Endothelial cell of umbilical vein (primary cell): ENCODE results near the gene PTPRE. TPM values are rescaled to one million over a fixed set of nuclear protein-coding genes. Genes with fewer than 3 reads are reported as not detected.

Source experiments
- BruUV-seq: library from RNA; stranded (reverse); fragments of 400-500 nt; replicated peaks from 2 replicates; lab custom pipeline; 2021; lab: Mats Ljungman, UMichigan
- CTCF ChIA-PET: fragments of 300-600, 350-600 bp; sonication (Branson Sonifier 250); formaldehyde crosslinking; loops from one replicate; lab custom pipeline; 2021; ENCODE audit warnings: antibody characterized with exemption, inconsistent platforms; lab: Charles Lee
- POLR2A ChIA-PET: fragments of 300-600, 350-600 bp; sonication (Branson Sonifier 250); formaldehyde crosslinking; loops from one replicate; lab custom pipeline; 2021; ENCODE audit warnings: antibody characterized with exemption, inconsistent platforms; lab: Charles Lee
- DNase-seq: peaks from one replicate; pipeline ENCODE4 v3.0.0-alpha.2; 2011; ENCODE audit warnings: low read depth, low spot score
- FAIRE-seq: peaks from 2 replicates; lab custom pipeline; 2011; peaks lifted over from hg19 to GRCh38; lab: Jason Lieb, UNC
- H2AFZ ChIP-seq: 2 replicates; pipeline ENCODE4 v1.6.0; 2012; ENCODE audit warnings: low read depth, low read length, control low read depth, inconsistent platforms
- H3K27ac ChIP-seq: 2 replicates; pipeline ENCODE4 v1.5.1; 2011; ENCODE audit warnings: low read depth, mild to moderate bottlenecking, control low read depth, low read length, moderate library complexity; ENCODE audit not compliant: insufficient read depth
- H3K27me3 ChIP-seq, 2 experiments: 2 replicates each; pipeline versions ENCODE4 v1.6.0 to v1.6.1; 2011; ENCODE audit warnings: low read length in 2 of 2, mixed read lengths in 1 of 2; ENCODE audit not compliant: control insufficient read depth in 2 of 2, insufficient read depth in 2 of 2
- H3K36me3 ChIP-seq, 2 experiments: 2 replicates in 1 of 2; 3 replicates in 1 of 2; pipeline ENCODE4 v1.5.1; 2011; ENCODE audit warnings: low read length in 2 of 2, mild to moderate bottlenecking in 1 of 2, moderate library complexity in 1 of 2; ENCODE audit not compliant: control insufficient read depth in 2 of 2, insufficient read depth in 2 of 2; ENCODE audit errors: extremely low read depth in 1 of 2
- H3K4me1 ChIP-seq: 3 replicates; pipeline ENCODE4 v1.5.1; 2011; ENCODE audit warnings: mild to moderate bottlenecking, low read length; ENCODE audit not compliant: control insufficient read depth, insufficient read depth; ENCODE audit errors: extremely low read depth
- H3K4me2 ChIP-seq: 2 replicates; pipeline ENCODE4 v1.6.1; 2011; ENCODE audit warnings: low read length, control low read depth, mixed read lengths; ENCODE audit not compliant: insufficient read depth
- H3K4me3 ChIP-seq, 3 experiments: fragments of 200-600 bp in 1 of 3; sonication (generic), shearing (Covaris generic) in 1 of 3; replicated peaks in 1 of 3; 2 replicates each; pipeline ENCODE4 v1.5.1; 2011 to 2016; ENCODE audit warnings: control low read depth in 3 of 3, low read length in 3 of 3, mild to moderate bottlenecking in 2 of 3, inconsistent platforms in 1 of 3, low read depth in 1 of 3, moderate library complexity in 1 of 3; ENCODE audit not compliant: insufficient read depth in 1 of 3
- H3K79me2 ChIP-seq: 2 replicates; pipeline ENCODE4 v1.6.0; 2012; ENCODE audit warnings: low read length, inconsistent platforms; ENCODE audit not compliant: control insufficient read depth, insufficient read depth
- H3K9ac ChIP-seq: replicated peaks from 2 replicates; pipeline ENCODE3; 2011; ENCODE audit warnings: low read length, control low read depth; ENCODE audit not compliant: insufficient read depth; ENCODE audit errors: extremely low read depth
- H3K9me1 ChIP-seq: replicated peaks from 3 replicates; pipeline ENCODE4 v1.6.0; 2011; ENCODE audit warnings: mild to moderate bottlenecking, low read length; ENCODE audit not compliant: control insufficient read depth, insufficient read depth; ENCODE audit errors: extremely low read depth
- H3K9me3 ChIP-seq: replicated peaks from 2 replicates; pipeline ENCODE4 v1.5.1; 2012; ENCODE audit warnings: low read length, inconsistent platforms; ENCODE audit not compliant: control insufficient read depth, insufficient read depth
- H4K20me1 ChIP-seq: replicated peaks from 2 replicates; pipeline ENCODE3; 2011; ENCODE audit warnings: mild to moderate bottlenecking, low read length; ENCODE audit not compliant: control insufficient read depth, insufficient read depth; ENCODE audit errors: extremely low read depth
- CTCF ChIP-seq, 2 donors: IDR thresholded peaks; 1 replicate in 1 of 2; 2 replicates in 1 of 2; pipeline ENCODE4 v1.5.1; 2011; ENCODE audit warnings: low read length in 2 of 2, mild to moderate bottlenecking in 2 of 2, moderate library complexity in 2 of 2, control low read depth in 1 of 2, inconsistent platforms in 1 of 2, low read depth in 1 of 2; ENCODE audit not compliant: insufficient read depth in 1 of 2; ENCODE audit errors: extremely low read depth in 1 of 2
- EZH2 ChIP-seq: IDR thresholded peaks from 2 replicates; pipeline ENCODE4 v1.6.1; 2012; ENCODE audit warnings: borderline replicate concordance, low read depth, mild to moderate bottlenecking, moderate library complexity, low read length, inconsistent platforms; ENCODE audit not compliant: severe bottlenecking
- FOS ChIP-seq: IDR thresholded peaks from 2 replicates; pipeline ENCODE4 v1.6.1; 2011; ENCODE audit warnings: mild to moderate bottlenecking, low read length, moderate library complexity, borderline replicate concordance; ENCODE audit not compliant: insufficient read depth
- GATA2 ChIP-seq: IDR thresholded peaks from 2 replicates; pipeline ENCODE4 v1.7.0; 2011; ENCODE audit warnings: low read depth, mild to moderate bottlenecking, moderate library complexity, mixed read lengths, low read length; ENCODE audit not compliant: insufficient read length, insufficient read depth
- JUN ChIP-seq: IDR thresholded peaks from 2 replicates; pipeline ENCODE4 v1.6.1; 2011; ENCODE audit warnings: borderline replicate concordance, low read depth; ENCODE audit not compliant: insufficient read length, insufficient read depth
- MYC ChIP-seq: IDR thresholded peaks from one replicate; pipeline ENCODE4 v1.6.1; 2011; ENCODE audit warnings: mild to moderate bottlenecking, low read depth, low read length
- POLR2A ChIP-seq: IDR thresholded peaks from 2 replicates; pipeline ENCODE4 v1.6.1; 2012; ENCODE audit warnings: low read depth, mild to moderate bottlenecking, control low read depth, low read length
- POLR2AphosphoS5 ChIP-seq: IDR thresholded peaks from 2 replicates; pipeline ENCODE4 v1.6.1; 2012; ENCODE audit warnings: low read depth, mild to moderate bottlenecking, control low read depth, low read length, moderate library complexity; ENCODE audit not compliant: insufficient read depth
- dilution Hi-C: fragments of 300-500 bp; cut with MboI; formaldehyde crosslinking; loops from one replicate; pipeline ENCODE4 v1.15.0; 2019; ENCODE audit warnings: low sequenced_read_pairs; ENCODE audit not compliant: extremely low pct_ligation_motif_present
- intact Hi-C: fragments of 100-400 bp; cut with micrococcal nuclease; formaldehyde crosslinking; loops from one replicate; pipeline ENCODE4 v1.10.0; 2022
- polyA plus RNA-seq, 4 experiments: library from polyadenylated mRNA; depleted of rRNA in 3 of 4; stranded (reverse) in 3 of 4; unstranded in 1 of 4; fragments of >200 nt; gene quantifications; 2 replicates each; pipeline versions ENCODE4 v1.2.1 to v1.2.3, GENCODE V29; 2011 to 2012; ENCODE audit warnings: missing spikeins in 1 of 4
- total RNA-seq: library from RNA; stranded (reverse); gene quantifications from 2 replicates; pipeline ENCODE4 v1.2.3, GENCODE V29; 2021
- TF ChIP-seq, protein P1 (sequence below): IDR thresholded peaks from 2 replicates; pipeline ENCODE4 v1.6.1; 2011; ENCODE audit not compliant: insufficient read depth, insufficient read length

The PTPRE gene
- total and polyA plus RNA-seq, 2 donors (not counting 3 experiments of a cell fraction or from before 2014, with no cell fraction given), result 37.3 to 116 TPM

GRCh38 chr10:127886371-127887051 lies 20.4 kb upstream of the PTPRE start:
- H3K79me2 ChIP-seq, result no peaks in the 10 kb centered on the region
- ChIA-PET POLR2A (no interaction called here), CTCF (interaction anchor here (1.3 to 1.6 kb wide), 2 partner anchors 11 to 125 kb away, joined by 3 read pairs; no protein-coding TSS in a partner anchor)
- H3K9me3 ChIP-seq, result no peaks in the 10 kb centered on the region
- no peak overlapping the region for H3K4me3 ChIP-seq
- no peak for TF ChIP-seq FOS
- TF ChIP-seq POLR2AphosphoS5, result no peak
- TF ChIP-seq CTCF (IDR thresholded peaks at IDR 0.05; ENCODE audit: extremely low read depth in 1 of 2, insufficient read depth in 1 of 2, low read depth in 1 of 2, low read length in 2 of 2), result no peak
- no peak for TF ChIP-seq MYC
- TF ChIP-seq EZH2, result no peak
- TF ChIP-seq GATA2, result no peak
- TF ChIP-seq JUN, result no peak
- TF ChIP-seq, protein P1, sequence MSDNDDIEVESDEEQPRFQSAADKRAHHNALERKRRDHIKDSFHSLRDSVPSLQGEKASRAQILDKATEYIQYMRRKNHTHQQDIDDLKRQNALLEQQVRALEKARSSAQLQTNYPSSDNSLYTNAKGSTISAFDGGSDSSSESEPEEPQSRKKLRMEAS, result no peak
- no peak for TF ChIP-seq POLR2A
- DNase-seq, result no peak
- no peaks in the 10 kb centered on the region for H4K20me1 ChIP-seq
- no peak overlapping the region for H3K4me2 ChIP-seq
- no peak for FAIRE-seq
- peaks cover 15% of the 10 kb centered on the region for H3K4me1 ChIP-seq
- H3K9me1 ChIP-seq, result no peaks in the 10 kb centered on the region
- intact Hi-C loops, result no loop called here
- dilution Hi-C loops, result no loop called here
- no TSS peak for BruUV-seq
- H2AFZ ChIP-seq, result no peak overlapping the region
- H3K27ac ChIP-seq, result no peak overlapping the region
- H3K9ac ChIP-seq, result no peak overlapping the region
- peaks cover 0 to 4% of the 10 kb centered on the region in 2 experiments for H3K27me3 ChIP-seq
- H3K36me3 ChIP-seq, result no peaks in the 10 kb centered on the region
